ENCODE data around the gene PPIG. TPM values are rescaled to one million over a fixed set of nuclear protein-coding genes. Genes with fewer than 3 reads are reported as not detected.

PPIG gene
- total and polyA plus RNA-seq, 9 of the 15 experiments (the other 6 are each of a cell fraction or from before 2014, with no cell fraction given): 52.5 to 166 (median 124) TPM

DNA sequence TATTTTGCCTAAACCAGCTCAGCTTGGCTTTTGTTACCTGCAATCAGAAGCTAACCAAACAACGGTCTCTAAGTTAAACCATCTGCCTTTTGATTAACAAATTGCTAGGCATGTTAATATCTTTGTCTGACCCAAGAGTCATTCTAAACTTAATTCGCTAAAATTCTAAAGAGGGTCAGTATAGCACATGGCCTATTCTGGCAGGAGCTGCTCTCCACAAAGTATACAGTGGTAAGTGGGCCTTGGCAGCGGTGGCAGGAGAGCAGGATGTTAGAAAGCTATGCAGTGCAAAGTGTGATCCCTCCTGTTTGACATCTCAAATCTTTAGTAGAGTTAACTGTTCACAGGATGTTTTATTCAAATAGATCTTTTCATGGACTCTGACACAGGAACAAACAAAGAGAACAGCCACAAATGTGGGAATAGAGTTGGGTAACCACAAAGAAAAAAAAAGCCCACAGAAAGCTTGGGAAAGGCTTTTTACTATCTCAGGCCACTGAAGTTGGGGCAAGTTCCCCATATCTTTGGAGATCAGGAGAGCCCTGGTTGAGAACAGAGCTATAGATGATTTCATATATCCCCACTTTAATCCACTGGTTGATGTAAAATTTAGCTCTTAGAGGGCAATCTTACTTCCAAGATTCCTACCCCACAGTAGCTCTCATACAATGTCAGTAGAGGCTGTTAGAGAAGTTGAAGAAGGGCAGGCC is 99.4 kb downstream of the PPIG start:
- H3K9ac ChIP-seq (ENCODE audit: insufficient read depth in 1 of 2, low read depth in 2 of 2, low read length in 2 of 2): no peak overlapping the region
- no peaks in the 10 kb centered on the region for H3K36me3 ChIP-seq (ENCODE audit: control insufficient read depth, insufficient read depth, low read length)
- WGBS (ENCODE audit: insufficient coverage, low coverage, missing lambda C conversion rate): 61% methylated on average over 3 of the region's 3 CpGs
- ChIA-PET POLR2A (interaction anchor here (1.0 to 2.6 kb wide), 9 partner anchors 10 to 129 kb away, joined by 3 to 12 read pairs (median 5); partner anchors contain the start of genes CFAP210 and PHOSPHO2), CTCF (ENCODE audit: low intra/inter-chr PET ratio) (no interaction called here)
- FAIRE-seq (no peak), ATAC-seq (peak; percentile 68), DNase-seq (ENCODE audit: extremely low read depth in 1 of 4, low spot score in 3 of 4) (no peak)
- H3K4me2 ChIP-seq (ENCODE audit: insufficient read depth, low read length): no peak overlapping the region
- H2AFZ ChIP-seq (ENCODE audit: low read depth, low read length): peak overlapping the region; percentile 7; the same call in 1 of the 2 replicates
- no peaks in the 10 kb centered on the region for H3K9me1 ChIP-seq (ENCODE audit: control insufficient read depth, insufficient read depth, low read length)
- no TSS peak for BruUV-seq (replicated peaks)
- intact Hi-C loops (cut with micrococcal nuclease): no loop called here
- TF ChIP-seq FOSL1 (tag; conservative IDR thresholded peaks at IDR 0.05): peak; percentile 37; the same call in 1 of the 2 replicates
- no peak for TF ChIP-seq KLF10 (CRISPR knock-in tag; IDR thresholded peaks at IDR 0.05)
- TF ChIP-seq CBX5 (IDR thresholded peaks at IDR 0.05; ENCODE audit: borderline replicate concordance, low read depth): 0 out of 2 replicates have a peak, but pooled peaks have one; percentile 26
- TF ChIP-seq CBX3 (IDR thresholded peaks at IDR 0.05; ENCODE audit: borderline replicate concordance in 1 of 2, low read length in 2 of 2): peak in 1 of 2 experiments; percentile 94; a peak in 1 of 3 replicates
- TF ChIP-seq KLF16 (IDR thresholded peaks at IDR 0.05): no peak
- TF ChIP-seq, protein P1, sequence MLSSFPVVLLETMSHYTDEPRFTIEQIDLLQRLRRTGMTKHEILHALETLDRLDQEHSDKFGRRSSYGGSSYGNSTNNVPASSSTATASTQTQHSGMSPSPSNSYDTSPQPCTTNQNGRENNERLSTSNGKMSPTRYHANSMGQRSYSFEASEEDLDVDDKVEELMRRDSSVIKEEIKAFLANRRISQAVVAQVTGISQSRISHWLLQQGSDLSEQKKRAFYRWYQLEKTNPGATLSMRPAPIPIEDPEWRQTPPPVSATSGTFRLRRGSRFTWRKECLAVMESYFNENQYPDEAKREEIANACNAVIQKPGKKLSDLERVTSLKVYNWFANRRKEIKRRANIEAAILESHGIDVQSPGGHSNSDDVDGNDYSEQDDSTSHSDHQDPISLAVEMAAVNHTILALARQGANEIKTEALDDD (IDR thresholded peaks at IDR 0.05): peak; percentile 71
- TF ChIP-seq PCBP2 (IDR thresholded peaks at IDR 0.05; ENCODE audit: low read depth, low read length, poor library complexity, severe bottlenecking): no peak
- peaks cover 0 to 6% of the 10 kb centered on the region in 2 experiments; a peak in 1 of 5 replicates for H3K4me1 ChIP-seq (replicated peaks in 1 of 2; ENCODE audit: control insufficient read depth in 2 of 2, insufficient read depth in 2 of 2, low read length in 2 of 2)
- no peak overlapping the region for H3K4me3 ChIP-seq
- no peaks in the 10 kb centered on the region for H3K79me2 ChIP-seq (ENCODE audit: control insufficient read depth, insufficient read depth, low read length)
- H3K9me3 ChIP-seq (replicated peaks; ENCODE audit: control insufficient read depth, insufficient read depth, low read depth, low read length): no peaks in the 10 kb centered on the region
- no peak overlapping the region for H3K27ac ChIP-seq (ENCODE audit: extremely low read depth, low read depth, low read length)
- in situ Hi-C loops (cut with MboI): no loop called here
- H4K20me1 ChIP-seq (replicated peaks; ENCODE audit: control insufficient read depth, insufficient read depth, low read length): no peaks in the 10 kb centered on the region
- H3K27me3 ChIP-seq (ENCODE audit: control insufficient read depth in 2 of 2, insufficient read depth in 2 of 2, low read length in 2 of 2): no peaks in the 10 kb centered on the region
